Activated naive CD4-positive, alpha-beta T cell treated with anti-CD3 and anti-CD28 coated beads, Interleukin-2, amount 50 U/mL, for 72 hours (primary cell): ENCODE results near the gene RAB20. TPM values are rescaled to one million over a fixed set of nuclear protein-coding genes. Genes with fewer than 3 reads are reported as not detected.
"Not testable (repeated sequence)": the region's sequence is repeated elsewhere in the genome, so short reads cannot be mapped to it uniquely, and the experiment has no call there.

ENCODE experiments used
- ATAC-seq, 2 donors: fragments of 150-1000 bp; cut with Tn5 transposase; 2 replicates each; pipeline ENCODE4 v1.10.0; 2021; ENCODE audit warnings: mild to moderate bottlenecking in 2 of 2, moderate library complexity in 2 of 2
- DNase-seq, 2 donors: peaks; one replicate each; pipeline ENCODE4 v3.0.0; 2021 to 2022; ENCODE audit warnings: low spot score in 2 of 2
- H3K27ac Mint-ChIP-seq, 2 donors: one replicate each; pipeline ENCODE4 v1.8.0; 2022; ENCODE audit warnings: mild to moderate bottlenecking in 2 of 2, mixed read lengths in 2 of 2
- H3K36me3 Mint-ChIP-seq, 2 donors: one replicate each; pipeline ENCODE4 v1.8.0; 2022; ENCODE audit warnings: mixed read lengths in 2 of 2
- H3K9me3 Mint-ChIP-seq, 2 donors: one replicate each; pipeline ENCODE4 v1.8.0; 2022; ENCODE audit warnings: mixed read lengths in 2 of 2
- total RNA-seq, 2 donors: library from RNA; stranded (reverse); gene quantifications; one replicate each; pipeline ENCODE4 v1.2.3, GENCODE V29; 2022

The RAB20 gene
- total RNA-seq, 2 donors from 2014 or later: 0.30 to 18.5 TPM

DNA sequence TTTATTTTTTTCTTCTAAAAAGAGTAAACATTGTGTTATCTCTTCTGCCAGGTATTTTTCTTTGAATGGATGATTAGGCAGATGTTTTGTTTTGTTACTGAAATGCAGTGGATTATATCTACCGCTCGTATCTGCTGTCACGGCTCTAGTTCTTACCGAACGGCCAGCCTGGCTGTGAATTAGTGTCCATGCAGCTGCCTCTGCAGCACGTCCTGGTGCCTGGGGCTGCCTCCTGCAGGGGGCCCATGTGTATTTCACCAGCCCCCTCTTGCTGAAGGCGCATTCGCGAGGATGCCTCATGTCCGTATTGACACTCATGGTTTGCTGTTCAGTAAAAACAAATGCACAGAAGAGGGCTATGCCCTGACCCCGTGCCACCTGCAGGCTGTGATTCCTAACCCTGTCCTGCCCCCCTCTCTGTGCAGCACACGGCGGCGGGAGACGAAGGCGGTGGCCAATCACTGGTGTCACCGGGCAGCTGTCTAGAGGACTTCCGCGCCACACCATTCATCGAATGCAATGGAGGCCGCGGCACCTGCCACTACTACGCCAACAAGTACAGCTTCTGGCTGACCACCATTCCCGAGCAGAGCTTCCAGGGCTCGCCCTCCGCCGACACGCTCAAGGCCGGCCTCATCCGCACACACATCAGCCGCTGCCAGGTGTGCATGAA, 49.9 kb downstream of the RAB20 start:
- H3K27ac Mint-ChIP-seq: no peak overlapping the region
- no peaks in the 10 kb centered on the region for H3K36me3 Mint-ChIP-seq
- no peak for DNase-seq
- no peak for ATAC-seq
- no peaks in the 10 kb centered on the region for H3K9me3 Mint-ChIP-seq

DNA sequence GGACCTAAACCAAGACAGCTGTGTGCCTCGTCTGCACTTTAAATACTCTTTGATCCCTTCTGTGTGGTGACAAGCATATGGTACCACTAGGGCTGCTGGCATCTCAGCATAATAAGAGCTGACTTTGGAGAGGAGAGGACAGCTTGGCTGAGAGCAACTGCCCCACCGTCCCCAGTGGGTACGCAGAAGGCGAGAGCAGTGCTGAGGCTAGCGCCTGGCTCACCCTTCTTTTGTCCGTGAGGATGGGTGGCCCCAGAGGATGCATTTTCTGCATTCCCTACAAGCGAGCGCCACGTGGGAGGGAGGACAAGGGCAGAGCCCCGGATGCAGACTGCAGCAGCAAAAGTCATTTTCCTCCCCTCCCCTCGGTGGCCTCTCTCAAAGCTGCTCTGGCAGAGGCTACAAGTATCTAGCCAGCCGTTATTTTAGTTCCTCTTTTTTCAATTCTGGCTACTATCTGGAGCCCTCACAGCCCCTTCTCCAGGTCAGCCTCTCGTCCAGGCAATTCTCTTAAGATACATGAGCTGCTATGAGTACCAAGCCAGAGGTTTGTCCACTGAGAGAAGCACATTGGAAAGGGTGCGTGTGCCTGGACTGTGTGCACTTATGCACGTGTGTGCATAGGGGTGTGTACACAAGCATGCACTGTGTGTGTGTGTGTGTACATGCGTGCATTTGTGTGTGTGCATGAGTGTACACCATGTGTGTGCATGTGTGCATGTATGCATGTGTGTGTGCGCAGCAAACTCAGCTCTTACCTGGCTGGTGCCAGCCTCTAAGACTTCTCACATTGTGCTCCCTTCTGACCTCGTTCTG, 51.3 kb downstream of the RAB20 start:
- no peaks in the 10 kb centered on the region for H3K9me3 Mint-ChIP-seq
- ATAC-seq (peak in 1 of 2 donors; percentile 29), DNase-seq (no peak)
- no peaks in the 10 kb centered on the region for H3K36me3 Mint-ChIP-seq
- no peak overlapping the region for H3K27ac Mint-ChIP-seq

DNA sequence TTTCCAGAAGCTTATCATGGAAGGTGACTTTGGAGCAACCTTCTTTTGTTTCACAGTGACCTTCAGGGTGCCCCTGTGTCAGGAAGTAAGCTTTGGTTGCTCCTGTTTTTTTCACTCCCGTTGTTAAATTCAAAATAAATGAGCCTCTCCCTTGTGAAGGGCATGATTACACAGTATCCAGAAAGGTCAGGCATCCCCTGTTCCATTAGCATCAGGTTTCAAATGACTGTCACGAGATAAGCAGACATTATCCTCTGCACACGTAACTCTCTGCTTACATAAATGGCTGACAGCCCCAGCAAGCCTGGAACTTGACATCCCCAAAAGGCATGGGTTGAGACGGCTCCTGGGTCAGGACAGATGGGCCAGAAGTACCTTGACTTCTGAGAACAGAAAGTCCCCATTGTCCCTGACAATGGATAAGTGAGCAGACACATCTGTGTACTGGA, 52.0 kb downstream of the RAB20 start:
- H3K9me3 Mint-ChIP-seq: no peaks in the 10 kb centered on the region
- DNase-seq (no peak), ATAC-seq (no peak)
- no peaks in the 10 kb centered on the region for H3K36me3 Mint-ChIP-seq
- H3K27ac Mint-ChIP-seq: no peak overlapping the region

DNA sequence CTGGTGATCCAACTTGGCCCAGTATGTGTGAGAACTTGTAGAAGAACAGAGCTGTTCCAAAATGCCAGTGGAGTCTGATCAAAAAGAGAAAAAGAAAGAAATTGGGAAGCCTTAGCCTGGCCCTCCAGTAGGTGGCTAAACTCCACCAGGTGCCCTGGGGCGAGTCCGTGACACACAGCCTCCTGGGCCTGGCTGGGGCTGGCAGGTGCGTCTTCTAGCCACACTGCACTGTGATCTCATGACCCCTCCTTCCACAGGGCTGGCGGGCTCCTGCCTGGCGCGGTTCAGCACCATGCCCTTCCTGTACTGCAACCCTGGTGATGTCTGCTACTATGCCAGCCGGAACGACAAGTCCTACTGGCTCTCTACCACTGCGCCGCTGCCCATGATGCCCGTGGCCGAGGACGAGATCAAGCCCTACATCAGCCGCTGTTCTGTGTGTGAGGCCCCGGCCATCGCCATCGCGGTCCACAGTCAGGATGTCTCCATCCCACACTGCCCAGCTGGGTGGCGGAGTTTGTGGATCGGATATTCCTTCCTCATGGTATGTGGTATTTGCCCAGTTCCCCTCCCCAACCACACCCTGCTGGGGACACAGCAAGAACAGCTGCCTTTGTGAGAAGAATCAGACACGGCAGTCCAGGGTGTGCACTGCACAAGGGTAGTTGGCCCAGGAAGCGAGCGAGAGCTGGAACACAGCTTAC, 53.7 kb downstream of the RAB20 start:
- ATAC-seq: no peak
- Mint-ChIP-seq H3K9me3 (no peaks in the 10 kb centered on the region), H3K36me3 (no peaks in the 10 kb centered on the region), H3K27ac (no peak overlapping the region)
- no peak for DNase-seq

DNA sequence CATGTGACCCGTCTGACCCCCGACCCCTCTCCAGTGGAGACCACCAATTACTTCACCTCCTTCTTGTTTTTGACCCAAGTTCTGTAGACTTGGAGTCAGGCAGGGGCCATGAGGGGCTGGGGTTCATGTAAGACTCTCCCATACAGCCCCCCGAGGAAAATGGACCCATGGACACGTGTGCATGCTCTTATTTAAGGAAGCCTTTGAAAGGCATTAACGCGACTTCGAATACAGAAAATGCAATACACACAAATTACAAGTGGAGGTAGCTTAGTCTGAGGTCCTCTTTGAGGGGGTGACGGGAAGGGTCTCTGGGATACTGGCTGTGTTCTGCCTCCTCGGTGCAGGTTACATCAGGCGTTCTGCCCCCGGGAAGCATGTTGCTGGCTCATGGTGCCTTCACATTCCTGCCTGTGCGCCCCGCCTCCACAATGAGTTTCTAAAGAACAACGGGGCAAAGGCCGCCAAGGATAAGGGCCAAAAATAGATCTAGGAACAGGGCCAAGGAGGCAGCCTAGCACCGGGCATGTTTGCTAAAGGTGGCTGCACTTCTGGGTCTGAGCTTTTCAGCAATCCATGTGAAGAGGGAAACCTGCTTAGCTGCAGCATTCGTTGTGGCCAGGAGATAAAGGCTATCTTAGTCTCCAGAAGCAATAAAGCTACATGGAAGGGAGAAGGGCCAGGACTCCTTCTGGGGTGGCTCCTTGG, 54.5 kb downstream of the RAB20 start:
- Mint-ChIP-seq H3K9me3 (no peaks in the 10 kb centered on the region), H3K27ac (no peak overlapping the region), H3K36me3 (no peaks in the 10 kb centered on the region)
- ATAC-seq (no peak), DNase-seq (no peak)

DNA sequence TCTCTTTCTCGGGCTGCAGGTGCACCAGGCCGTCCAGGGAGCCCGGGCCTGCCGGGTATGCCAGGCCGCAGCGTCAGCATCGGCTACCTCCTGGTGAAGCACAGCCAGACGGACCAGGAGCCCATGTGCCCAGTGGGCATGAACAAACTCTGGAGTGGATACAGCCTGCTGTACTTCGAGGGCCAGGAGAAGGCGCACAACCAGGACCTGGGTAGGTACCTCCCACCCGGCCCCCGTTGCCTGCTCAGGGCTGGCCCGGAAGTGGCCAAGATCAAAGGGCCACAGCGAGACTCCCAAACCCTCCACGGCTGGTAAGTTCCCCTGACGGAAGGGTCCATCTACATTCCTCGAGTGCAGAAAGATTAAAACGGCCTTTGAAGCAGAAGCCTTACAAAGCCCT, 55.1 kb downstream of the RAB20 start:
- Mint-ChIP-seq H3K36me3 (no peaks in the 10 kb centered on the region), H3K9me3 (no peaks in the 10 kb centered on the region), H3K27ac (no peak overlapping the region)
- no peak for DNase-seq
- ATAC-seq: no peak

DNA sequence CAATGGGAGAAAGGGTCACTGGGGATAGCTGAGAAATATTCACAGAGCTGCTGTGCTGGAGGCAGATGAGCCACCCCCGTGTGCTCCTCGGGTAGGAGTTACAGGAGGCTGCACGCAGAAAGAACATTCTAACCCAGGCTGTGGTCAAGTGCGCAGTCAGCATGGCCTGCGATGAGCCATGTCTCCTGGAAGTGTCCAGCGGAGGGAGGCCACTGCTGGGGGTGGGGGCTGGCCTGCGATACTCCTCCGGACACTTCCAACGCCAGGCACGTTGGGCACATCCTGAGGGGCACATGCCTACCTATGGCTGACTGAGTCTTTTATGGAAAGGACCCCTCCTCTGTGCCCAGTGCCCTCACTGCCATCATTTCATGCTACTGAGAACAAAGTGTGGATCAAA, 55.9 kb downstream of the RAB20 start:
- no peaks in the 10 kb centered on the region for H3K9me3 Mint-ChIP-seq
- DNase-seq (no peak), ATAC-seq (no peak)
- H3K27ac Mint-ChIP-seq: no peak overlapping the region
- H3K36me3 Mint-ChIP-seq: no peaks in the 10 kb centered on the region

DNA sequence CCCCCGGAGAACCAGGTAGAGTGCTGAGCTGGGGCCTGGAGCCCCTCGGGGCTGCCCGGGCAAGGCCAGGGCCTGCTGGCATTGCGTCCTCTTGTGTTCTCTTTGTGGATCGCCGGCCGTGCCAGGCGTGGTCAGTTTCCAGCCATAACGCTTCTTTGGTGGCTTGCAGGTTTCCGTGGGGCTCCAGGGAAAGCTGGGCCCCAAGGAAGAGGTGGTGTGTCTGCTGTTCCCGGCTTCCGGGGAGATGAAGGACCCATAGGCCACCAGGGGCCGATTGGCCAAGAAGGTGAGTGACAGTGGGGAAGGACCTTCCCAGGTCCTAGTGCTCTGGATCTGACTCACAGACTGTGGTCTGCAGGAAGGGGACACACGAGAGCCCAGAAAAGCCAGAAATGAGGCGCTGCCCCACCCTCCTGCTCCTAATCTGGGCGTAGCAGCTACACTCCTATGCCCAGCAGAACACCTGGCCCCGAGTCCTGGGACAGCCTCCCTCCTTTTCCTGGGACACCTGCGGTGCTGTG, 57.5 kb downstream of the RAB20 start:
- peaks cover 0 to 2% of the 10 kb centered on the region in 2 donors for H3K9me3 Mint-ChIP-seq
- ATAC-seq (no peak), DNase-seq (no peak)
- H3K27ac Mint-ChIP-seq: no peak overlapping the region
- H3K36me3 Mint-ChIP-seq: no peaks in the 10 kb centered on the region

DNA sequence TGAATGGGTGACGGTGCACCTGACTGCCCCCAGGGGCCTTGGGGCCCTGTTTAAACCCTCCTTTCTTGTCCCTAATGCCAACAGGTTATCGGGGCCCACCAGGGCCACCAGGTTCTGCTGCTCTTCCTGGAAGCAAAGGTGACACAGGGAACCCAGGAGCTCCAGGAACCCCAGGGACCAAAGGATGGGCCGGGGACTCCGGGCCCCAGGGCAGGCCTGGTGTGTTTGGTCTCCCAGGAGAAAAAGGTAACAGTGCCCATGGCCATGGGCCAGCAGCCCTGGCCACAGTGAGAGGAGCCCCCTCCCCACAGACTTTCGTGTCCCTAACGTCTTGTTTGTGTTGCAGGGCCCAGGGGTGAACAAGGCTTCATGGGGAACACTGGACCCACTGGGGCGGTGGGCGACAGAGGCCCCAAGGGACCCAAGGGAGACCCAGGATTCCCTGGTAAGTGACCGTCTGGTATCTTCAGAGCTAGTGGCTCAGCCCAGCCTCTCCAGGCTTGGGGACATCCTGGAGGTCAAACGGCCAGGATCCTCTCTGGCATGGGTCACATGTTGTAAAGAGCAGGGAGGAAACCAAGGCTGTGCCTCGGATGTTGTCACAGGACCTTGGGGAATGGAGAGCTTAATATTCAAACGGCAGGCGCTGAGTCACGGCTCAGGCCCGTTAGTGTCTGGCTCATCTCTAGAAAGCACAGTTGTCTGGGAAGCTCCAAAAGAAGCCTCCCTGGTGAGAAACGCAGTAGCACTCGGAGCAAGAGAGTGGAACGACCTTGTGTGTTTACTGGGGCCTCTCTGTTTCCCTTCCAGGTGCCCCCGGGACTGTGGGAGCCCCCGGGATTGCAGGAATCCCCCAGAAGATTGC, 58.3 kb downstream of the RAB20 start:
- DNase-seq: no peak
- ATAC-seq: no peak
- H3K36me3 Mint-ChIP-seq: no peaks in the 10 kb centered on the region

DNA sequence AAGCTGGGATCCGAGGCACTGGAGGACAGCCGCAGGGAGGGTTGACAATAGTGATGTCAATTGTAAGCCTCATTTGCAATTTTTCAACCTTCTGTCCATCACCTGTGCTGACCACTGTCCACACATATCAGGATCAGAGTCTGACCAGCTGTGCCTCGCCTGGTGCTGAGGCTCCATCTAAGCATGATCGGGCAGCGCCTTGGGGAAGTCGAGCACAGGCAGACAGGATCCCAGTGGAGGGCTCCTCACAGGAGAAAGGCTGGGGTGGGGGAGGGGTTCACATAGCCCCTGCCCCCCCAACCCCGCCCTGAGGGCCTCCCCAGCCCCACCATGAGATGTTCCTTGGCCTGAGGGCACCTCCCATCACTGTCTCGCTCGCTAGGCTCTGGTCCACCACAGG, 60.3 kb downstream of the RAB20 start:
- Mint-ChIP-seq H3K9me3 (peaks cover 0 to 4% of the 10 kb centered on the region in 2 donors), H3K36me3 (no peaks in the 10 kb centered on the region), H3K27ac (no peak overlapping the region)
- ATAC-seq (no peak), DNase-seq (no peak)

More for the DNA sequence above, 58.3 kb downstream of the RAB20 start:
- no peak overlapping the region for H3K27ac Mint-ChIP-seq
- H3K9me3 Mint-ChIP-seq: peaks cover 0 to 4% of the 10 kb centered on the region in 2 donors

DNA sequence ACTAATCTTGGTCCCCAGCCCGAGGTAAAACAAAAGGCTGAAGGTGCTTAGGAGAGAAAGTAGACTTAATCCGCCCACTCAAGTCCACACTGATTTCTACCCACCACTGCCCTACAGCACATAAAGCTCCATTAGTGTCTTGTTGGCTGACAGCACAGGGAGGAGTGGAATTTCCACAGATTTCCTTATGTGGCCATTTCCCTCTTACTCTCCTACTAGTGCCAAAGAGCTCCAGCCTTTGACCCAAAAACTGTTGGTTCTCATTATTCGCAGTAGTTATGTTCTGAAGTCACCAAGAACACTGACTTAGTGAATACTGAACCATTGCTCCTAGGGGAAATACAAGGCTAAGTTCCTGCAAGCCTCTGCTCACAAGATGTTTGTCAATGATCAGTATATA, 61.2 kb downstream of the RAB20 start:
- DNase-seq (no peak), ATAC-seq (no peak)
- no peaks in the 10 kb centered on the region for H3K36me3 Mint-ChIP-seq
- H3K9me3 Mint-ChIP-seq: peaks cover 0 to 4% of the 10 kb centered on the region in 2 donors
- no peak overlapping the region for H3K27ac Mint-ChIP-seq

DNA sequence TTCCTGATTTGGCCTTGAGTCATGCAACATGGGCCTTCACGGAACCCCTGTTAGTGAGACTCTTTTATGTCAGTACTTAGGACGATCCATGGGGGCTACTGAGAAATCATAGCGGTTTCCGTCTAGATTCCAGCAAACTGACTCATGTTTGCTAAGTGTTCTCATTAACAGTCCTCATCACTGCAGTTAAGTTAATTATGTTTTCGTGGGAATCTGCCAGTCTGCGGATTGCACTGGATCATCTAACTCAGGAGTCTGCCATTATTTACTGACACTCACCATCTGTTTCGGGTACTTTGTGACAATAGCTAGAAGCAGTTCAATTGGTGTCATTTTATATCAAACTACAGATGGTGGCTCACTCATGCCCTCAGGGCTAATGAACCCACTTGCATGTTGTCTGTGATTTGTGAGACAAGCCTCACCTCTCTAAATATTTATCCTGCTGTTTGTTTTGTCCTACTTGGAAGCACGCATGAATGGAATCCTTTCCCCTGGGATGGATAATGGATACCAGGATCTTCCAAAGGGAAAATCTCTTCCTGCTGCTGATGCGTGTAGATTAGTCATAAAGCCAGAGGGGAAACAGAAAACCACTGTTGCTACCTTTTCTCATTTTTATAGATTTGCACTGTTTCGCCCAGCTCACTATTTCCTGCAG, 61.8 kb downstream of the RAB20 start:
- DNase-seq (no peak), ATAC-seq (no peak)
- H3K9me3 Mint-ChIP-seq: peaks cover 0 to 4% of the 10 kb centered on the region in 2 donors
- no peaks in the 10 kb centered on the region for H3K36me3 Mint-ChIP-seq
- H3K27ac Mint-ChIP-seq: no peak overlapping the region

DNA sequence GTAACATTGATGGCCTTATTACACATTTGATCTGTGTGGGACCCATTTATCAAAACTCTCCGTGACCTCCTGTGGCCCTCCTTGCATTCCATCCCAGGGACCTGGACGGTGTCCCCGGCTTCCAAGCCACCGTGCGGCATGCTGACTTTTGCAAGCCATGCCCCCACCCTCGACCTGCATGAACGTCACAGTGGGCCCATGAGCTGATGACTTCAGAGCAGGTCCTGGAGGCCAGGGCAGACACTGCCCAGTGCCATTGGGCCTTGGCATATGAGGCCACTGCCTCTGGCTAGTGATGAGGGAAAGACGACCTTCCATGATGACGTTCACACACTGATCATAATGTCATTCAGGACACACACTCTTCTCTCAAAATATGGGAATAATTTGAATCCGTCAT, 62.8 kb downstream of the RAB20 start:
- Mint-ChIP-seq H3K27ac (no peak overlapping the region), H3K9me3 (peaks cover 0 to 4% of the 10 kb centered on the region in 2 donors), H3K36me3 (no peaks in the 10 kb centered on the region)
- DNase-seq (no peak), ATAC-seq (no peak)

DNA sequence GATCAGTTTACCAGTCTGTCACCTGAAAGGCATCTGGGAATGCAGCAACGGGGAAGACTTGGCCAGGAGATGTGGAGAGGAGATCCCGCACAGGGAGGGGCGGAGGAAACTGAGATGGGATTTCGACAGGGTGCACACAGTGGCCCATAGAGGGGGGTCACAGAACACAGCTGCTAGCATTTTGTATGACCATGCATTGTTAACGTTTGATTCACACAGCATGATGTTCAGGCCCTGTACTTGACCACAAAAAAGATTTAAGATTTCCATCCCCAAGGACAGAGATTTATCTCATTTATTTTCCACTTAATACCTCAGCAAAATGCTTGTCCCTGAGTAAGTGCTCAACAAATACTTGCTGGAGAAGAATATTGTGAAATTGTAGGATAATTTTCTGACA, 63.2 kb downstream of the RAB20 start:
- ATAC-seq: no peak
- no peaks in the 10 kb centered on the region for H3K36me3 Mint-ChIP-seq
- H3K9me3 Mint-ChIP-seq: peaks cover 0 to 4% of the 10 kb centered on the region in 2 donors
- H3K27ac Mint-ChIP-seq: no peak overlapping the region
- DNase-seq: no peak

DNA sequence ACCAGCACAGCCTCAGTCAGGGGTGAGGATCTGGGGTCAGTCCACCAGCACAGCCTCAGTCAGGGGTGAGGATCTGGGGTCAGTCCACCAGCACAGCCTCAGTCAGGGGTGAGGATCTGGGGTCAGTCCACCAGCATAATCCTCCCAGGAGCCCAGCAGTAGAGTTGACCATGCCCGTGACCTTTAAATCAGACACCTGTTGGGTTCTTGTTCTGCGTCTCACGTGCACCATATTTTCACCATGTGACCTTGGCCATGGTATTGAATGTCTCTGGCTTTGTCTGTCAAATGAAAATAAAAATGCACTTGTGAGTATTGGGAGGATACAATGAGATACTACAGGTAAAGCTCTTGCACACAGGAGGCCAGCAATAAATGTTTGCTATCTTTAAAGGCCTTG, 63.6 kb downstream of the RAB20 start:
- H3K27ac Mint-ChIP-seq, ATAC-seq, H3K9me3 Mint-ChIP-seq, H3K36me3 Mint-ChIP-seq, DNase-seq: not testable (repeated sequence)
